Right cardiac atrium (tissue), 5 donors: Measurements from ENCODE around the gene ZSWIM9. TPM values are rescaled to one million over a fixed set of nuclear protein-coding genes. Genes with fewer than 3 reads are reported as not detected.

Experiments
- polyA plus RNA-seq: library from polyadenylated mRNA; stranded (reverse); fragments of 200-250 nt; gene quantifications from one replicate; pipeline ENCODE4 v1.2.3, GENCODE V29; 2013
- total RNA-seq, 4 donors: library from RNA; stranded (reverse); fragmentation: NEBNext Ultra II Directional; extraction: Animal tissue kit (Norgen Biotek cat#: 25700); gene quantifications; one replicate each; pipeline ENCODE4 v1.2.1, GENCODE V29; 2021
- donor health status: healthy with polysubstance abuse.
- donor health status: DM: no; HTN: yes; CAD: no.
- donor health status: DM: no; HTN: no; CAD: no.
- donor health status: DM: no; HTN: yes; CAD: no; lungs with severe emphysema.
- donor health status: DM: yes; HTN: yes; CAD: no.

Gene ZSWIM9
- total and polyA plus RNA-seq, 5 donors = 5.4 to 6.9 (median 6.1) TPM

Other genes starting within 250 kb of the ZSWIM9 start
- not detected for gene BSPH1, start 178.5 kb upstream of the ZSWIM9 start, total RNA-seq
- not detected for gene BSPH1, start 178.5 kb upstream of the ZSWIM9 start, polyA plus RNA-seq
- gene ELSPBP1, start 176.0 kb upstream of the ZSWIM9 start, total RNA-seq = not detected
- gene ELSPBP1, start 176.0 kb upstream of the ZSWIM9 start, polyA plus RNA-seq = not detected
- gene CABP5, start 126.6 kb upstream of the ZSWIM9 start, total RNA-seq = not detected
- gene CABP5, start 126.6 kb upstream of the ZSWIM9 start, polyA plus RNA-seq = not detected
- gene PLA2G4C, start 59.9 kb upstream of the ZSWIM9 start, total RNA-seq = 10 to 100 TPM; 24.7 to 39.6 (median 29.3) TPM
- gene PLA2G4C, start 59.9 kb upstream of the ZSWIM9 start, polyA plus RNA-seq = 30.1 TPM
- 1 to 10 TPM; 3.8 to 8.4 (median 5.5) TPM for gene LIG1, start 336 bp upstream of the ZSWIM9 start, total RNA-seq
- 4.2 TPM for gene LIG1, start 336 bp upstream of the ZSWIM9 start, polyA plus RNA-seq
- gene CARD8, start 85.2 kb downstream of the ZSWIM9 start, total RNA-seq = 10 to 100 TPM; 32.6 to 43.3 (median 33.3) TPM
- gene CARD8, start 85.2 kb downstream of the ZSWIM9 start, polyA plus RNA-seq = 22.3 TPM
- gene ZNF114, start 99.4 kb downstream of the ZSWIM9 start, total RNA-seq = under 1 TPM; 0.25 to 0.46 (median 0.42) TPM
- gene ZNF114, start 99.4 kb downstream of the ZSWIM9 start, polyA plus RNA-seq = 0.43 TPM
- 100 to 1,000 TPM in 1 of 4 donors, 10 to 100 TPM in 3; 58.0 to 114 (median 80.0) TPM for gene EMP3, start 154.9 kb downstream of the ZSWIM9 start, total RNA-seq
- 66.7 TPM for gene EMP3, start 154.9 kb downstream of the ZSWIM9 start, polyA plus RNA-seq
- 10 to 100 TPM; 35.0 to 56.7 (median 47.5) TPM for gene TMEM143, start 193.3 kb downstream of the ZSWIM9 start, total RNA-seq
- gene TMEM143, start 193.3 kb downstream of the ZSWIM9 start, polyA plus RNA-seq = 35.0 TPM
- gene SYNGR4, start 193.7 kb downstream of the ZSWIM9 start, total RNA-seq = not detected
- not detected for gene SYNGR4, start 193.7 kb downstream of the ZSWIM9 start, polyA plus RNA-seq
- gene KDELR1, start 220.9 kb downstream of the ZSWIM9 start, total RNA-seq = 100 to 1,000 TPM in 1 of 4 donors, 10 to 100 TPM in 3; 82.3 to 101 (median 90.1) TPM
- 82.4 TPM for gene KDELR1, start 220.9 kb downstream of the ZSWIM9 start, polyA plus RNA-seq
- gene GRIN2D, start 223.0 kb downstream of the ZSWIM9 start, total RNA-seq = under 1 TPM; 0.31 to 0.45 (median 0.41) TPM
- 0.18 TPM for gene GRIN2D, start 223.0 kb downstream of the ZSWIM9 start, polyA plus RNA-seq